ENCODE data around the gene PAK1.

Gene PAK1

GRCh38 chr11:77316733-77317342, 157.1 kb downstream of the PAK1 start:
- no peak overlapping the region for H3K4me3 ChIP-seq (replicated peaks in 1 of 2; ENCODE audit: low read depth in 2 of 2, low read length in 2 of 2)
- DNase-seq (ENCODE audit: low read depth in 2 of 2), result no peak
- TF ChIP-seq CTCF (IDR thresholded peaks at IDR 0.05; ENCODE audit: low read depth, low read length), result no peak

GRCh38 chr11:77312107-77312506, 161.8 kb downstream of the PAK1 start:
- no peak overlapping the region for H3K4me3 ChIP-seq (replicated peaks in 1 of 2; ENCODE audit: low read depth in 2 of 2, low read length in 2 of 2)
- no peak for DNase-seq (ENCODE audit: low read depth in 2 of 2)
- no peak for TF ChIP-seq CTCF (IDR thresholded peaks at IDR 0.05; ENCODE audit: low read depth, low read length)

GRCh38 chr11:77311701-77312100, 162.2 kb downstream of the PAK1 start:
- no peak for TF ChIP-seq CTCF (IDR thresholded peaks at IDR 0.05; ENCODE audit: low read depth, low read length)
- no peak overlapping the region for H3K4me3 ChIP-seq (replicated peaks in 1 of 2; ENCODE audit: low read depth in 2 of 2, low read length in 2 of 2)
- DNase-seq (ENCODE audit: low read depth in 2 of 2), result no peak

- no peak for DNase-seq (ENCODE audit: low read depth in 2 of 2)
- no peak for TF ChIP-seq CTCF (IDR thresholded peaks at IDR 0.05; ENCODE audit: low read depth, low read length)
- no peak overlapping the region for H3K4me3 ChIP-seq (replicated peaks in 1 of 2; ENCODE audit: low read depth in 2 of 2, low read length in 2 of 2)
These were observed 163.2 kb downstream of the PAK1 start for GRCh38 chr11:77310721-77311120.

- no peak overlapping the region for H3K4me3 ChIP-seq (replicated peaks in 1 of 2; ENCODE audit: low read depth in 2 of 2, low read length in 2 of 2)
- DNase-seq (ENCODE audit: low read depth in 2 of 2), result peak in 1 of 2 donors; percentile 49
- no peak for TF ChIP-seq CTCF (IDR thresholded peaks at IDR 0.05; ENCODE audit: low read depth, low read length)
These were observed 164.4 kb downstream of the PAK1 start for GRCh38 chr11:77309401-77310085.

- H3K4me3 ChIP-seq (replicated peaks in 1 of 2; ENCODE audit: low read depth in 2 of 2, low read length in 2 of 2), result no peak overlapping the region
- no peak for TF ChIP-seq CTCF (IDR thresholded peaks at IDR 0.05; ENCODE audit: low read depth, low read length)
- DNase-seq (ENCODE audit: low read depth in 2 of 2), result no peak
These were observed 165.1 kb downstream of the PAK1 start for GRCh38 chr11:77308838-77309237.

All from cardiac fibroblast (primary cell).